ENCODE results near the gene ROR1.

ROR1 gene

GRCh38 chr1:64038965-64039364, 265.1 kb downstream of the ROR1 start:
- no peak for DNase-seq

DNA sequence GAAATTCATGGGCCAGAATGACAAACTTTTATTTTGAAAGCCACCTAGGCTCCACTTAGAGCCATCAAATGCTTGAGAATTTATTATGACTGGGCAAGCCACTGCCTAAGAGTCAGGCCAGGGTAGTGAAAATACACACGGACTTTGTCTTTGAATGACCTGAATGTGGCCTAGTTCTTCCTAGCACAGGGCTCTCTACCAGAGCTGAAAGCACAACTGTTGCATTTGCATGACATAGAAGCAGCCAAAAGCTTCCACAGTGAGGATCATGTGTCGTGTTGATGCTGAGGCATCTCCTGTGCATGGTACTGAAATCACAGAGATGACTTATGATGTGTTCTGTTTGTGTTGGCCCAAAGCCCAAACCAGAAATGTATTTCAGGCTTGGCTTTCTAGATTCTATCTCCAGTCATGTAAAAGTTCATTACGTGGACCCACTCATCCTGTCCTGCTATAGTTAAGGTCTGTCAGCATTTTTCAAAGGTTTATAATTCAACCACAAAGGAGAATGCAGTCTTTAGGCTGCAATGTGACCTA, 265.6 kb downstream of the ROR1 start:
- DNase-seq, result no peak

GRCh38 chr1:64041371-64042131, 267.7 kb downstream of the ROR1 start:
- DNase-seq, result no peak

GRCh38 chr1:64042331-64043100, 268.7 kb downstream of the ROR1 start:
- no peak for DNase-seq

GRCh38 chr1:64043288-64043687, 269.5 kb downstream of the ROR1 start:
- no peak for DNase-seq

DNA sequence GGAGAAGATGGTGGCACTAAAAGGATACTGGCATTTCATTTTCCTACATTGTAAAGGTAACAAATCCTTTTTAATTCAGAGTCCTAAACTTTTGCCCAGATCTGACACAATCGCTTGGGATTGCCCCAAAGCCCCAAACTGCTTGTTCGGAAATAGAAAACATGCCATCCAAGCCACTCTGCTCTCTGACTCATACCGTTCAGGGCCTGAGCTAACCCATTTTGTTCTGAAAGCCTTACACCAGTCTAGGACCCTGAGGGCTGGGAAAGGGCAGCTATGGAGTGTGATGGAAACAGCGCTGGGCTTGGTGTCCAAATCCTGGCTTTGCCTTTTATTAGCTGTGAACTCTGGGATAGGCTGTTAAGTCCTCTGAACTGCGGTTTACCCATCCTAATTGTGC, 270.2 kb downstream of the ROR1 start:
- no peak for DNase-seq

DNA sequence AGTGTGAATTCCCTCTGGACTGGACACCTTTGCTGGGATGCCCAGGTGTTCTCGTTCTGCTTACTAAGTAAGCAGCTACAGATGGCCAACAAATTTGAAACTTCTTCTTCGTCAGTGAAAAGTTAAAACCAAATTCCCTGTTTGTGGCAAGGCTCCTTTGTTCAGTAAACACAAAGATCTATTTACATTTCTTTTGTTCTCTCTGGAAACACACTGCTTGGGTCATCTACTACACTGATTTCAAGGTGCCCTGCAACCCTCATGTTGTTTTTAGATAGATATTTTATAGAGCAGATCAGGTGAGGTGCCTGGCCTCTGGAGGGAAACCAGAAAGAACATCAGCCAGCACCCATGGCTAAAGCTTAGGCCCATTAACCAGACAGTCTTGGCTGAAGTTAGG, 272.4 kb downstream of the ROR1 start:
- DNase-seq, result no peak

DNA sequence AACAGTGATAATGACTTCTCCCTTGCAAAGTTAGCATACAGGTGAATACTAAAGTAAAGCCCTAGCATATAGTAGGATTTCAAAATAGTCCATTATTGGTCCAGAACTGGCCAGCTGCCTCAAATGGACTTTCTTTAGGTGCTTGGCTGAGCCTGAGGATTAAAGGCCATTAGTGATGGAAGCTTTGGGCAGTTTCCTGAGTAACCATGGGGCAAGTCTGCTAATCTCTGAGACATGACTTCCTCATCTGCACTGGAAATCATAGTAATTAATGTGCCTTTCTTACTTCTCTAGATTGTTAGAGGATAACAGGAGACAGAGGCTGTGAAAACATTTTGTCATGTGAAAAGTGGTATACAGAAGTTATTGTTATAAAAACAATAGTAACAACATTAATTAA, 273.1 kb downstream of the ROR1 start:
- DNase-seq, result no peak

GRCh38 chr1:64047549-64047996, 273.8 kb downstream of the ROR1 start:
- no peak for DNase-seq

DNA sequence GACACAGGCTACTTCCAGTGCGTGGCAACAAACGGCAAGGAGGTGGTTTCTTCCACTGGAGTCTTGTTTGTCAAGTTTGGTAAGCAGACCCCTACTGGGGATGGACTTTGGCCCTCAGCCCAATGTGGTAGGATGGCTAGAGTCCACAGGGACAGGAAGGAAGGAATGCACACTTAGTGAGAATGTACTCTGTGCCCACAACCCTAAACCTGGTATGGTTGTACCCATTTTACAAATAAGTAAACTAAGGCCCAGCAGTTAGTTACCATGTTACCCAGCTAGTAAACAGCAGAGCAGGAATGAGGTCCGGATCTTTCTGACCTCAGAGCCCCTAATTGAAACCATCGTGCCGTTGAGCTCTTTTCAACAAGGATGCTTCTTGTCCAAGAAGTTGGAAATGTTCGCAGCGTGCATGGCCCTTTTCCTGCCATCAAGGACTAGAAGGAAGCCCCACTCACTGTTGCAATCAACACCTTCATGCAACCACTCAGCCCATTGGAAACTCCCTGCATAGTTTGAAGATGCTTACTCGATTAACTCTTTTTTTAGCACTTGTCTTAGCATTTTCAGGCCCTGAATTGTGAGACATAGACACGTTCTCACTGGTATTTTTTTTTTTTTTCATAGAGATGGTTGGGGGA, 276.2 kb downstream of the ROR1 start:
- no peak for DNase-seq

GRCh38 chr1:64050601-64051000, 276.8 kb downstream of the ROR1 start:
- no peak for DNase-seq

GRCh38 chr1:64051796-64052195, 278.0 kb downstream of the ROR1 start:
- no peak for DNase-seq

GRCh38 chr1:64052777-64053176, 279.0 kb downstream of the ROR1 start:
- no peak for DNase-seq

- DNase-seq, result no peak
These were observed 281.5 kb downstream of the ROR1 start for GRCh38 chr1:64055310-64055709.

GRCh38 chr1:64059556-64059955, 285.7 kb downstream of the ROR1 start:
- no peak for DNase-seq

DNA sequence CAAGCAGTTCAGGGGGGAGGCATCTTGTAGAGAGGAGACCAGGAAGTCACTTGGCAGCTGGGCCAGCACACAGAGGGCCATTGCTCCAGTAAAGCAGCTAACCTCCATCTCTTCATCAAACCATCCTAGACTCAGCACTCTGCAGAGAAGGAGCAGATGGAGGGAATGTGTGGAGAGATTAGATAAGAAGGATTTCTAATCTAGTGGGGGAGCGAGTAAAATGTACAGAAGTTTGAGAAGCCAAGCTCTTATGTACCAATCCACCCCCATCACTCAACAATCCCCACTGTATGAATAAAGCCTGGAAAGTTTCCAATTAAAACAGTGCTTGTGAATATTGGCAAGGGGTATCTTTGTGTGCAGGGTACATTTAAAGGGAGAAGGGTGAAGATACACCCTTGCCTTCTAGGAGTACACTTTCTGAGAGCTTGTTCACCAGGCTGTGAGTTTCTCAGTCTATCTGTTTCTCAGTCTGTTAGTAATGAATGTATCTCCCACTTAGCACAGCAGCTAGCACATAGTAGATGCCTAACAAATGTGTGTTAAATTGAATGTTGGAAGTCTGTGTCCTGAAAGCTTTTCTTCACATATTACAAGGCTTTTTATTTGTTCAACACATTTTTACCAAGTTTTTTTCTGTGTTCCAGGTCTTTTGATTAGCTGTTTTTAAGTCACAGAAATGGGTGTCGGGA, 286.9 kb downstream of the ROR1 start:
- DNase-seq, result no peak

- no peak for DNase-seq
These were observed 287.8 kb downstream of the ROR1 start for GRCh38 chr1:64061430-64062104.

- DNase-seq, result no peak
These were observed 288.7 kb downstream of the ROR1 start for GRCh38 chr1:64062529-64062928.

DNA sequence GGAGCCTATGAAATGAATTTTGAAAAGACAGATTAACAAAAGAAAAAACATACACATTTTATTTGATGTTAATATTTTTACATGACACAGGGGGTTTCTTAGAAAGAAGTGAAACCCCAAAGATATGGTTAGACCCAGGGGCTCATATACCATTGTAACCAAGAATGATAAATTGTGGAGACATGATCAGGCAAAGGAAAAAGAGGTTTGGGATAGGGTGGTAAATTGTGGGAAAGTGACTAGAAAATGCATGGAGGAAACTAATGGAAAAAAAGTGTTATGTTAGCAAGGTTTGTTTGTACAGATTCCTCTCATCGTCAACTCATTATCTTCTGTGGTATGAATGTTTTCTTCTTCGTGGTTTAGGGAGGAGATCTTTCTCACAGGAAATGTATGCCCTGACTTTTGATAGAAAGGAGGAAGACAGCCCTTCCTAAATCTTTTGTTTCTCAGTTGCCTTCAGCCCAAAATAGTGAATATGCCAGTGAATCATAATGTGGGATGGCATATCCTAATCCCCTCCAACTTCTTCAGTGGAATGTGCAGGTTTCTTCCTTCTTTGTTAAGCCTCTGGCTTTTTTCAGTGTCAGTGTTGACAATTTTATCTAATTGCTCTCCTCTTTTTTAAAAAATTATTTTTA, 289.2 kb downstream of the ROR1 start:
- no peak for DNase-seq

DNA sequence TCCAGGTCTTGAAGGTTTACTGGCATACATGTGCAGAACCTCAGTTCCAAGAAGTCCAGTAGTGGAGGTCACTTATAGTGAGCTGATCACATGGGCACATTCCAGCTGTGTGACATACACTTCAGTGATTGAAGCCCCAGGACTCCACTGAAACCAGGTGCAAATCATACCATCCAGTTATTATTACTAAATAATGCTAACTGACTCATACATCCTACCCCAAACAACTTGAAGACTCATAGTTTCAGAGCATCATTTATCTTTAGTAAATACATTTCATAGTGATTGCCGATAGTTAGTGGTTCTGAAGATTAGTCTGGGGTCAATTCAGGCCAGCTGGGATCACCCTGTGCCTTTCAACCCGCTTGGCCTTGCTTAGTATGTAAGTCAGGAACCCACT, 291.8 kb downstream of the ROR1 start:
- no peak for DNase-seq

DNA sequence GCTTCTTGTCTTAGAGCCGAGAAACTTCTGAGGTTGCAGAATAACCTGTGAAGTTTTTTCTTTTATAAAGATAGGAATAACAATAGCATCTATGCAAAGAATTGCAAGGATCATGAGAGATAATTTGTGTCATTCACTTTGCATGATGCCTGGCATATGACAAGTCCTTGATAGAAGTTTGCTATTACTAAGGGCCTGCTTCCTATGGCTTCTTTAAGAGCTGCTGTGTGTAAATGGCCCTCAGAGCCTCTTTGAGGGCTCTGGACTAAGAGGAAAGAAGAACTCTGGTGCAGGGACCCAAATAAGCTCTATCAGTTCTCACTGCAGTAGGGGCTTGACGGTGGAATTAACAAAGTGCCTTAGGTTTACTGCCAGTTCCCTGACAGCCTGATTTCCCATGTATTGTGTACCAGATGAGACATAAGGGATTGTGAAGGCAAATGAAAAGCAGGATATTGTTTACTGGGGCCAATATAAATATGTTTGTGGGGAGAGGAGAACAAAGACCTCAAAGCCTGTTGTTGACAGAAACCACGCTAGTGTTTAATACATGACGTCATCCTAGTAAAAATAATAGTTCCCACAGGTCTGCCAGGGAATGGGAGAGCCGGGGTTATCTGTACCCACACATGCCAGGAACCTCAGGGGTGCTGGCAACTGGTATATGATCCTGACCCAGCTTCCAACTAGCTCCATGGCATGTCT, 298.4 kb downstream of the ROR1 start:
- no peak for DNase-seq
